OCI-LY7 (cell line): ENCODE results near the gene GALC. TPM values are rescaled to one million over a fixed set of nuclear protein-coding genes. Genes with fewer than 3 reads are reported as not detected.
A peak's percentile ranks its signal among the peaks of the same experiment; 100 is the strongest.

Source experiments
- BruUV-seq: library from RNA; stranded (reverse); fragments of 400-500 nt; replicated peaks from 2 replicates; lab custom pipeline; 2021; lab: Mats Ljungman, UMichigan
- CTCF ChIA-PET: fragments of 300-600 bp; sonication (Branson Sonifier 250); formaldehyde crosslinking; loops from one replicate; lab custom pipeline; 2022; ENCODE audit warnings: antibody characterized with exemption; ENCODE audit not compliant: unreplicated experiment; lab: Charles Lee
- POLR2A ChIA-PET: fragments of 300-600 bp; sonication (Branson Sonifier 250); formaldehyde crosslinking; loops from one replicate; lab custom pipeline; 2022; ENCODE audit warnings: antibody characterized with exemption; lab: Charles Lee
- DNase-seq: peaks from one replicate; pipeline ENCODE4 v3.0.0-alpha.2; 2015; ENCODE audit warnings: low spot score
- H2AFZ ChIP-seq: fragments of 200-600 bp; sonication (generic), shearing (Covaris generic); 2 replicates; pipeline ENCODE4 v1.6.1; 2014; ENCODE audit warnings: mild to moderate bottlenecking, antibody characterized with exemption, low read length, moderate library complexity
- H3K27ac ChIP-seq: fragments of 200-600 bp; sonication (generic); 2 replicates; pipeline ENCODE4 v1.5.1; 2014; ENCODE audit warnings: mixed run types, low read depth, mild to moderate bottlenecking, moderate library complexity, low read length, inconsistent platforms; ENCODE audit not compliant: poor library complexity, severe bottlenecking
- H3K36me3 ChIP-seq: fragments of 200-600 bp; sonication (generic); 2 replicates; pipeline ENCODE4 v1.6.1; 2014; ENCODE audit warnings: mild to moderate bottlenecking, antibody characterized with exemption, low read length, moderate library complexity, mixed read lengths; ENCODE audit not compliant: insufficient read depth
- H3K4me1 ChIP-seq: fragments of 200-600 bp; sonication (generic); 2 replicates; pipeline ENCODE4 v1.5.1; 2014; ENCODE audit warnings: mild to moderate bottlenecking, low read length; ENCODE audit not compliant: insufficient read depth, poor library complexity, severe bottlenecking
- H3K4me2 ChIP-seq: fragments of 200-600 bp; sonication (generic); 2 replicates; pipeline ENCODE4 v1.6.1; 2014; ENCODE audit warnings: mild to moderate bottlenecking, low read length
- H3K4me3 ChIP-seq: fragments of 200-600 bp; sonication (generic); 2 replicates; pipeline ENCODE4 v1.5.1; 2014; ENCODE audit warnings: mild to moderate bottlenecking, low read depth, low read length; ENCODE audit not compliant: poor library complexity, severe bottlenecking
- H3K79me2 ChIP-seq: fragments of 200-600 bp; sonication (generic); 2 replicates; pipeline ENCODE4 v1.6.1; 2016; ENCODE audit warnings: low read depth, mild to moderate bottlenecking, low read length, moderate library complexity, mixed read lengths; ENCODE audit not compliant: insufficient read depth
- H3K9me2 ChIP-seq: fragments of 200-600 bp; sonication (generic); 2 replicates; pipeline ENCODE4 v1.6.1; 2016; ENCODE audit warnings: mild to moderate bottlenecking, low read length, mixed read lengths; ENCODE audit not compliant: insufficient read depth
- H3K9me3 ChIP-seq: fragments of 200-600 bp; sonication (generic); 2 replicates; pipeline ENCODE4 v1.6.1; 2014; ENCODE audit warnings: mild to moderate bottlenecking, mixed run types, low read length, mixed read lengths
- H4K20me1 ChIP-seq: fragments of 200-600 bp; sonication (generic); 2 replicates; pipeline ENCODE4 v1.6.1; 2014; ENCODE audit warnings: mild to moderate bottlenecking, antibody characterized with exemption, low read length, moderate library complexity, mixed read lengths; ENCODE audit not compliant: insufficient read depth
- CTCF ChIP-seq: fragments of 200-600 bp; sonication (generic); conservative IDR thresholded peaks from 2 replicates; pipeline ENCODE4 v1.5.1; 2014; ENCODE audit warnings: mild to moderate bottlenecking, antibody characterized with exemption, low read length, moderate library complexity, mixed read lengths
- EZH2phosphoT487 ChIP-seq: fragments of 200-600 bp; sonication (generic); IDR thresholded peaks from 2 replicates; pipeline ENCODE4 v1.6.1; 2018; ENCODE audit warnings: low read depth, borderline replicate concordance, mild to moderate bottlenecking, mixed run types, antibody characterized with exemption, low read length, moderate library complexity, mixed read lengths
- intact Hi-C: fragments of 100-400 bp; cut with micrococcal nuclease; formaldehyde crosslinking; loops from one replicate; pipeline ENCODE4 v1.10.0; 2022; ENCODE audit not compliant: unreplicated experiment
- total RNA-seq, 2 experiments: library from RNA; depleted of rRNA in 1 of 2; stranded (reverse); fragments of >200 nt in 1 of 2; shearing (Covaris generic) in 1 of 2; gene quantifications; 2 replicates each; pipeline ENCODE4 v1.2.3, GENCODE V29; 2014 to 2022

The GALC gene
- total RNA-seq, 2 experiments from 2014 or later = 4.4 to 18.0 TPM

- Histone ChIP-seq H4K20me1 (no peaks in the 10 kb centered on the region), H3K9me2 (no peaks in the 10 kb centered on the region), H3K9me3 (no peaks in the 10 kb centered on the region), H3K27ac (no peak overlapping the region), H3K79me2 (no peaks in the 10 kb centered on the region), H2AFZ (no peak overlapping the region), H3K36me3 (no peaks in the 10 kb centered on the region), H3K4me2 (no peak overlapping the region), H3K4me3 (no peak overlapping the region), H3K4me1 (no peaks in the 10 kb centered on the region)
- DNase-seq = peak; percentile 56
- intact Hi-C loops = loop anchor here (1.0 to 10.0 kb wide), 3 partner anchors 223 to 440 kb away; partner anchors contain the start of gene SPATA7
- no TSS peak for BruUV-seq
- POLR2A ChIA-PET = interaction anchor here (0.6 to 2.4 kb wide), 5 partner anchors 8 to 1880 kb away, joined by 3 to 11 read pairs (median 5); no protein-coding TSS in a partner anchor
- TF ChIP-seq CTCF (peak; percentile 93), EZH2phosphoT487 (no peak)
- CTCF ChIA-PET = interaction anchor here (1.9 kb wide), 1 partner anchor 224 kb away, joined by 9 read pairs; no protein-coding TSS in a partner anchor
Observed at GRCh38 chr14:87944987-87945604, 47.9 kb downstream of the GALC start.

GRCh38 chr14:87940894-87941293, 52.1 kb downstream of the GALC start:
- Histone ChIP-seq H3K4me1 (no peaks in the 10 kb centered on the region), H3K4me2 (no peak overlapping the region), H3K79me2 (no peaks in the 10 kb centered on the region), H2AFZ (no peak overlapping the region), H3K4me3 (no peak overlapping the region), H3K36me3 (no peaks in the 10 kb centered on the region), H3K9me2 (no peaks in the 10 kb centered on the region), H3K9me3 (no peaks in the 10 kb centered on the region), H4K20me1 (no peaks in the 10 kb centered on the region), H3K27ac (no peak overlapping the region)
- no peak for TF ChIP-seq EZH2phosphoT487
- no peak for TF ChIP-seq CTCF
- ChIA-PET CTCF (no interaction called here), POLR2A (interaction anchor here (1.0 to 1.1 kb wide), 2 partner anchors 12 to 233 kb away, joined by 3 to 4 read pairs; no protein-coding TSS in a partner anchor)
- no peak for DNase-seq
- intact Hi-C loops = loop anchor here (10.0 kb wide), 1 partner anchor 444 kb away; the partner anchor contains the start of gene SPATA7
- BruUV-seq = no TSS peak

GRCh38 chr14:87940382-87940781, 52.6 kb downstream of the GALC start:
- Histone ChIP-seq H2AFZ (no peak overlapping the region), H3K9me2 (no peaks in the 10 kb centered on the region), H3K27ac (no peak overlapping the region), H4K20me1 (no peaks in the 10 kb centered on the region), H3K4me3 (no peak overlapping the region), H3K79me2 (no peaks in the 10 kb centered on the region), H3K9me3 (no peaks in the 10 kb centered on the region), H3K4me1 (no peaks in the 10 kb centered on the region), H3K4me2 (no peak overlapping the region), H3K36me3 (no peaks in the 10 kb centered on the region)
- POLR2A ChIA-PET = interaction anchor here (1.0 to 1.6 kb wide), 3 partner anchors 10 to 234 kb away, joined by 3 to 5 read pairs (median 4); no protein-coding TSS in a partner anchor
- no peak for TF ChIP-seq EZH2phosphoT487
- TF ChIP-seq CTCF = no peak
- CTCF ChIA-PET = no interaction called here
- DNase-seq = no peak
- intact Hi-C loops = loop anchor here (10.0 kb wide), 1 partner anchor 444 kb away; the partner anchor contains the start of gene SPATA7
- no TSS peak for BruUV-seq
